NCI-H1092 (cell line): ENCODE results near the gene DUSP12.

Experiments
- DNase-seq: peaks from one replicate; lab custom pipeline; 2025; lab: John Stamatoyannopoulos, UW

Gene DUSP12

GRCh38 chr1:161770250-161770649 is 20.7 kb downstream of the DUSP12 start:
- DNase-seq, result no peak

DNA sequence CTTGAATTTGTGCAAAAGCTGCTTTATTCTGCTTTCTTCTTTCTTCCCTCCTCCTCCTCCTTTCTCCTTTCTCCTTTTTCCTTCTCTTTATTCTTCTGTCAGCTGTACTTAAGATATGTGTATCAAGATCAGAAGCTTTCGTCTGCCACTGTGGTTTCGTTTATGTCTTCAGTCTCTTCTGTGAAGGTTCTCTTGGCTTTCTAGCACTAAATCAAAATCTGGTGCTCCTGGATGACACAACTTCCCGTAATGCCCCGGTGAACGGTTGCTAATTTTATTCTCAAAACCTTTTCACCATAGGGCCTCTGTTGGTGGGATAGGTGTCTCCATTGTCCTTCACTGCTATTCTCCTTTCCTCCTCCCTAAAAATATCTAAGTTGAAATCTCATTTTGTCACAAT is 21.6 kb downstream of the DUSP12 start:
- no peak for DNase-seq

- DNase-seq, result no peak
Measured at GRCh38 chr1:161771973-161772372, 22.4 kb downstream of the DUSP12 start.

- DNase-seq, result no peak
Measured at GRCh38 chr1:161772397-161772796, 22.8 kb downstream of the DUSP12 start.

- no peak for DNase-seq
Measured at GRCh38 chr1:161773791-161774190, 24.2 kb downstream of the DUSP12 start.

DNA sequence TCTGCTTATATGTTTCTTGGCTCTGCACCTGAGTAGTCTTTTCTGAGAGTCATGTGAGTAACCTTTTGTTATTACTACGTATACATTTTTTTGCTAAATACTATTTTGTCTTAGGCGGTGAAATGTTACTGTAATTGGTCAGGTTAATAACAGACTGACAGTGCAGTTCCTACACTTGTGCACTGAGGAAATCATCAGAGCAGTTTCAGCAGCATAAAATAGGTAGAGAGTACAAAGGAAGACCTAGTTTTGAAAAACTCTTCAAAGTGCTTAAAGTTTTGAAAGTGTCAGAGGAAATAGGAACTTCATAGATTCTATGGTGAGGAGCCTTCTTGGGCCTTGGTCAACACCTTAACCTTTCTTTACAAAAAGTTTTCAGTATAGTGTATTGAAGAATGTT is 27.7 kb downstream of the DUSP12 start:
- no peak for DNase-seq

- DNase-seq, result no peak
Measured at GRCh38 chr1:161778522-161778921, 28.9 kb downstream of the DUSP12 start.

- no peak for DNase-seq
Measured at GRCh38 chr1:161779393-161779792, 29.8 kb downstream of the DUSP12 start.

- no peak for DNase-seq
Measured at GRCh38 chr1:161781995-161782394, 32.4 kb downstream of the DUSP12 start.

DNA sequence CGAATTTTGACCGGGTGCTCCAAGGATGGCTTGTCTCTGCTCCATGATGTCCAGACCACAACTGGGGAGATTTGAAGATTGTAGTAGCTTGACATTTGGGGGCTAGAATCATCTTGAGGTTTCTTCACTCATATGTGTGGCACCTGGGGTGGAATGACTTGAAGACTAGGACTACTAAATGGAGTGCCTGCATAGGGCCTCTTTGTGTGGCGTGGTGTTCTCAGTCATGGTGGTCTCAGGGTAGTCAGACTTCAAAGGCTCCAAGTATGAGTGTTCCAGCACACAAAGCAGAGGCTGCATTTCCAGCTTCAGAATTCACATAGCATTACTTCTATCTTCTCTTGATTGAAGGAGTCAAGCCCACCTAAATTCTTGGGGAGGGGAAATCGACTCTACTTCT is 33.3 kb downstream of the DUSP12 start:
- no peak for DNase-seq

DNA sequence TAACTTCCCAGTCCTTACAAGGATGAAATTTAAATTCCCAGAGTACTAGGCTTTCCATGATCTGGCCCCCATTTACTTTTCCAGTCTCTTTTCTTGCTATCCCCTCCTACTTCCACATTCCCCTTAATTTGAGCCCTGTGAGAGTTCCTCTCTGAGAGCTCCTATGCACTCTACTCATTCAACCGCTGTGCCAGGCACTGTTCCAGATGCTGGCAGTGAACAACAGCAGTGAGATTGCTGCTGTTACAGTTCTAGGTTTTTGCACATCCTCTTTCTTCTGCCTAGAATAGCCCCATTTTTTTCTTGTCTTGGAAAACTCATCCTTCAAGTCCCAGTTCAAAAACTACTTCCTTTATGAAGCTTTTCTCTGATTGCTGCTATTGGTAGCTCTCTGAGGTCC is 35.4 kb downstream of the DUSP12 start:
- DNase-seq, result no peak

DNA sequence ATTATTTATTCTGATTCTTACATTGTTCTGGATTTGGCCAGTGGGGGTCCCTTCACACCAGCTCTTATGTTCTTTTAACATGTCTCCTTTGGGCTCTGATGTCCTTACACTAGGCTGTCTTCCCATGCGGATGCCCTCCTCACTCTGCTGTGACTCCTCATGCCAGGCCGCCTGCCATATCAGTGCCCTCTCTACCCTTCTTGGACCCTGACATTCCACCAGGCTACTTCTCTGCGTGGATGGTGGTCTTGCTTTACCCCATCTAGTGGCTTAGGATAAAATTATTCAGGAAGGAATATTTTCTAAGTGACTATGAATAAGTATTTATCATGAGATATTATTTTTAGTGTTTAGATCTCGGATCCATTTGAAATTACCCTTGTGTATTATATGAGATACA is 37.8 kb downstream of the DUSP12 start:
- no peak for DNase-seq

DNA sequence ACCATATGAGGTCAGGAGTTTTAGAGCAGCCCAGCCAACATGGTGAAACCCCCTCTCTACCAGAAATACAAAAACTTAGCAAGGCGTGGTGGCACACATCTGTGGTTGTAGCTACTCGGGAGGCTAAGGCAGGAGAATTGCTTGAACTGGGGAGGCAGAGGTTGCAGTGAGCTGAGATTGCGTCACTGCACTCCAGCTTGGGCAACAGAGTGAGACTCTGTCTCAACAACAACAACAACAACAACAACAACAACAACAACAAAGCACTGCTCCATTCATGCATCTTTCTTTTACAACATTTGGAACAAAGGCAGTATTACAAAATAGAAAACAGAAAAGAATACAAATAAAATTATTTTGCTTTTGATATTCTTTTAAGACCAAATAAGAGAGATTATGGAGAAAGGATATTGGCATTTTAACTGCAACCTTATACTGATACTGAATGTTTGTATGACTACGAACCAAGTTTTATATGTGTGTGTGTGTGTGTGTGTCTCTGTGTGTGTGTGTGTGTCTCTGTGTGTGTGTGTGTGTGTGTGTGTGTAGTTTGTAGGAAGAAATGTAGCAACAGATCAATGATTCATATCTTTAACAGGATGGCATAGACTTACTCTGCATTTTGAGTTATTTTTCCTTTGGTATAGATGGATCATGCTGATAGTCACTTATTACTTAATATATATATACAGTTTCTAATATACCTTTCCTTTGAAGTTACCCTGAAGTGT is 41.2 kb downstream of the DUSP12 start:
- no peak for DNase-seq

- DNase-seq, result no peak
Measured at GRCh38 chr1:161791904-161792655, 42.5 kb downstream of the DUSP12 start.

- DNase-seq, result peak; percentile 39
Measured at GRCh38 chr1:161792740-161793139, 43.2 kb downstream of the DUSP12 start.

GRCh38 chr1:161799792-161800191 is 50.2 kb downstream of the DUSP12 start:
- DNase-seq, result no peak

DNA sequence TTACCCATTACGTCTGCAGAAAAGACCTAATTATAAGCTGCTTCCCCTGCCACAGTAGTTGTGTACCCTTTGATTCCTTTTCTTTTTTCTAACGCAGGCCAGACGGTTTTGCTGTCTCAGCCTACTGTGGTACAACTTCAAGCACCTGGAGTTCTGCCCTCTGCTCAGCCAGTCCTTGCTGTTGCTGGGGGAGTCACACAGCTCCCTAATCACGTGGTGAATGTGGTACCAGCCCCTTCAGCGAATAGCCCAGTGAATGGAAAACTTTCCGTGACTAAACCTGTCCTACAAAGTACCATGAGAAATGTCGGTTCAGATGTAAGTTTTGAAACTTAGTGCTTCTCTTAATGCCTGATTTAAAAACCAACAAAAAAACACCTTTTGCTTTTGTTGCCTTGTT is 52.4 kb downstream of the DUSP12 start:
- DNase-seq, result no peak

GRCh38 chr1:161803181-161803580 is 53.6 kb downstream of the DUSP12 start:
- no peak for DNase-seq

DNA sequence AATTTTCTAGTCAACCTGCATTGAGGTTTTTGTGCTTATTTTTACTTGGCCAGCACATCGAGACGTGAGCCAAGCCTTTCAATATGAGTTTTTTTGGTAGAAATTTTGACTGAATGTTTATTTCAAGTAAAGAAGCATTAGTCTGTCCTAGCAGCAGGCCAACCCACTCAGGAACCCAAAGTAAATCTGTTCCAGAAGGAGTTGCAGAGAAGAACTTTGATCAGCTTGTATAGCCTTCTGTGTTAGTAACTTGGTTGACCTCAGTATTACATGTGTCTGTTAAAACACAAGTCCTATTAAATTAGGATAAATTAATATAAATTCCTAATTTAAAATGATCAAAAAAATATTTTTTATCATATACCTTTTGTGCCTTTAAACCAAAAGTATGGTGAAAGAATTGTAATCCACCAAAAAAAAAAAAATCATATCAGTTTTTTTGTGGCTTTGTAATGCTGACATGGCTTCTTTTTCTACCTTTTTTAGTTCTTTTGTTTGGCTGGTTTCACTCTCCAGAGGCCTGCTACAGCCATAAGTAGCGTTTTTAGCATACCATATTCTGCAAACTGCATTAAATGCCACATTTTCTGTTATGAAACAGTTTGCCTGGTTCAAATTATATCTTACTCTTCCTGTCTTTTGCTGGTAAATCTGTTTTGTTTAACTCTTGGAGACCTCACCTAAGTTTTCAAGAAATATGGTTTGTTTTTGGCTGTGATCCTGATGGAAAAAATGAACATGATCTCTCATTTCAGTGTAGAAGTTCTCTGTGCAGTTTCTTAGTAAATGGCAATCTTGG is 56.0 kb downstream of the DUSP12 start:
- no peak for DNase-seq
